ENCODE results near the gene CYSLTR2. TPM values are rescaled to one million over a fixed set of nuclear protein-coding genes. Genes with fewer than 3 reads are reported as not detected.

Gene CYSLTR2
- total RNA-seq, 2 experiments from 2014 or later: 1.3 to 1.7 TPM

DNA sequence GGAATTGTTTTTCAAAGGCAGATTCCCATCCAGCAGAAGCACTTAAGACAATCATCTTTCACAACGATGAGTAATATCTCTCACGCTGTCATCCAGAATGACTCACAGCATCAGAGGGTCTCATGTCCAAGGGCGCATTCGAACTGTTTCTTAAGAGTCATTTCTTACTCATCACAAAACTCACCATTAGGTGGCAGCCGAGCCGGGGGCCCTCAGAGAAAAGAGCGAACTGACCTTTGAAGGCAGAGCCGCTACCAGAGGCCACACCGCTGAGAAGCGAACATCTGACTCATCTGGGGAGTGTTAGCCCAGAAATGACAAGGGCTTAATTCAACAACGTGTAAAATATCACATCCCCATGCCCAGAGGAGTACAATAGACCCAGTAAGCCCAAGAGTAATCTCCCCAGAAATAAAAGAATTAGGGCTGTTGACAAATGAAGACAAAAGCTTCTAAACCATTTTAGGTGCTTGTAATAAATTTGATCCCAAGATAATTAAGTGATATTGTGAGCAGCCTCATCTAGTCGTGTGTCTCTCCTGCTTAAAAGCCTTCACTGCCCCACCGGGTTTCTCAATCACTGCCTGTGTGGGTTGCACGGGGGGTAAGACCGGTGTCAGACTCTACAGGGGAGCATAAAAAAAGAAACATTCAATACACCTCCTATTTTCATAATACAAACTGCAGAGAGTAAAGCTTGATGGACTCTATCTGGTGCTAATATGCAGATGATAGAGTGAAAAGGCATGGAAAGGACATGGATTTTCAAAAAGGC is 96.2 kb downstream of the CYSLTR2 start:
- intact Hi-C loops (cut with micrococcal nuclease): no loop called here
- Mint-ChIP-seq H3K9me3 (peaks cover under 1% of the 10 kb centered on the region), H3K27ac (no peak overlapping the region), H3K4me1 (ENCODE audit: low read depth) (peaks cover 12% of the 10 kb centered on the region), H3K27me3 (ENCODE audit: low read depth) (no peaks in the 10 kb centered on the region), H3K36me3 (ENCODE audit: low read depth) (no peaks in the 10 kb centered on the region), H3K4me3 (no peak overlapping the region)
- peak; percentile 71 for DNase-seq
- CTCF ChIA-PET: interaction anchor here (0.6 to 1.5 kb wide), 5 partner anchors 11 to 1855 kb away, joined by 3 to 4 read pairs (median 4); no protein-coding TSS in a partner anchor

DNA sequence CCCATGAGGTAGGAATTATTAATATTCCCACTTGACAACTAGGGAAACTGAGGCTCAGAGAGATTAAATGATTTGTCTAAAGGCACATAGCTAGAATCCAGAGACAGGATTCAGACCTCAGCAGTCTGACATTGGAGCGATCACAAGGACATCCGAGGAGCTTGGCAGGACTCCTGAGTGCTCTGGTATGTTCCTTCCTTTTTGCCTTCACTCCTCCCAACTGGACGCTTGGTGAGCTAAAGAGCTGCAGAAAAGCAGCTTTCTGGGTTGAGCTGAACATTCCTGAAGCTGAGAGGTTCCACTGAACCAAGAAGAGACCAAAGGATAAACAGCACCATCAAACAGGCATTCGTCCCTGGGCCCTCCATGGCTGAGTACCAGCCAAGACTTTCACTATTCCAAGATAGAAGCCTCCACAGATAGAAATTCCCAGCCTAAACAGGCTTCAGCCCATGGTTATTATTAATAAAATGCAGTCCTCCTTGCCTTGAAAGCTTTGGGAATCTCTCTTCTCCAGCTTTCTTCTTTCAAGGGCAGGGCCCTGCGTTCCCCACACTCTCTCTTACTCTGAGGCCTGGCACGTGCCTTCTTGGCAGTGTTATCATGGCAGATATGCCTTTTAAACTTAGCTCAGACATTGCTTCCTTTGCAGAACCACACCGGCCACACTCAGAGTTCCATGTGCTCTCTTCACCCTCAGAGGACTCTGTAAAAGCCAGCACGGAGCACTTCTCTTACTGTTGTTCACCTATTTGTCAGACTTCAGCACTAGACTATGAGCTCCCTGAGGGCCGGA is 97.1 kb downstream of the CYSLTR2 start:
- CTCF ChIA-PET: interaction anchor here (0.6 to 1.5 kb wide), 8 partner anchors 12 to 1856 kb away, joined by 3 to 4 read pairs (median 4); no protein-coding TSS in a partner anchor
- H3K27me3 Mint-ChIP-seq (ENCODE audit: low read depth): no peaks in the 10 kb centered on the region
- DNase-seq: no peak
- H3K4me3 Mint-ChIP-seq: no peak overlapping the region
- H3K4me1 Mint-ChIP-seq (ENCODE audit: low read depth): peaks cover 12% of the 10 kb centered on the region
- H3K36me3 Mint-ChIP-seq (ENCODE audit: low read depth): no peaks in the 10 kb centered on the region
- H3K9me3 Mint-ChIP-seq: peaks cover 7% of the 10 kb centered on the region
- H3K27ac Mint-ChIP-seq: no peak overlapping the region
- intact Hi-C loops (cut with micrococcal nuclease): no loop called here

DNA sequence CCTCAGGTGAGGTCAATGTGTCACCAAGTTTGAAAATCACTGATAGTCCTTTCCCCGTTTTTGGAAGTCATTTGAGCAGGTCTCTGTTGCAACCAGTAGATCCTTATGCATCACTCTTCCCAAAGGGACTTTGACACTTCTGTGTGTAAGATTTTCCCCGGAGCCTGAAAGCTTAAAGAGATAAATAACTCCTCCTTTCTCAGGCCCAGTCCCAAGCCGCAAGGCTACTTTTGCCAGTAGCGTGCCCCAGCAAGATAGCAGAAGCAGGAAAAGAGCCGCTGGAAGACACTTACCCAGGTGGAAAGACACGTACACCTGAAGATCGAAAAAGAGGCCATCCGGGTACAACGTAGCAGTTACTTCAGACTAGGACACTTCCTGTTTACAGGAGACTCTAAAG is 106.9 kb downstream of the CYSLTR2 start:
- intact Hi-C loops (cut with micrococcal nuclease): loop anchor here (10.0 kb wide), 2 partner anchors 966 to 1866 kb away; partner anchors contain the start of gene HTR2A
- Mint-ChIP-seq H3K4me3 (no peak overlapping the region), H3K36me3 (ENCODE audit: low read depth) (no peaks in the 10 kb centered on the region), H3K27ac (no peak overlapping the region), H3K27me3 (ENCODE audit: low read depth) (peaks cover 6% of the 10 kb centered on the region), H3K4me1 (ENCODE audit: low read depth) (no peaks in the 10 kb centered on the region), H3K9me3 (peaks cover 22% of the 10 kb centered on the region)
- CTCF ChIA-PET: interaction anchor here (0.6 kb wide), 1 partner anchor 164 kb away, joined by 3 read pairs; no protein-coding TSS in a partner anchor
- no peak for DNase-seq

Other genes with a start within 250 kb of the CYSLTR2 start
- gene LPAR6, start 240.8 kb upstream of the CYSLTR2 start, total RNA-seq: 1 to 10 TPM; 6.1 to 6.6 TPM
- 1 to 10 TPM; 1.2 to 1.4 TPM for gene RCBTB2, start 120.8 kb upstream of the CYSLTR2 start, total RNA-seq

All from activated naive CD4-positive, alpha-beta T cell treated with anti-CD3 and anti-CD28 coated beads for 36 hours (primary cell).